GM03348 (cell line): ENCODE data around the gene PPP1R14B.
A peak's percentile ranks its signal among the peaks of the same experiment; 100 is the strongest.

Source experiments
- DNase-seq: peaks from one replicate; pipeline ENCODE4 v3.0.0; 2012; ENCODE audit warnings: low spot score

Gene PPP1R14B, protein sequence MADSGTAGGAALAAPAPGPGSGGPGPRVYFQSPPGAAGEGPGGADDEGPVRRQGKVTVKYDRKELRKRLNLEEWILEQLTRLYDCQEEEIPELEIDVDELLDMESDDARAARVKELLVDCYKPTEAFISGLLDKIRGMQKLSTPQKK

DNA sequence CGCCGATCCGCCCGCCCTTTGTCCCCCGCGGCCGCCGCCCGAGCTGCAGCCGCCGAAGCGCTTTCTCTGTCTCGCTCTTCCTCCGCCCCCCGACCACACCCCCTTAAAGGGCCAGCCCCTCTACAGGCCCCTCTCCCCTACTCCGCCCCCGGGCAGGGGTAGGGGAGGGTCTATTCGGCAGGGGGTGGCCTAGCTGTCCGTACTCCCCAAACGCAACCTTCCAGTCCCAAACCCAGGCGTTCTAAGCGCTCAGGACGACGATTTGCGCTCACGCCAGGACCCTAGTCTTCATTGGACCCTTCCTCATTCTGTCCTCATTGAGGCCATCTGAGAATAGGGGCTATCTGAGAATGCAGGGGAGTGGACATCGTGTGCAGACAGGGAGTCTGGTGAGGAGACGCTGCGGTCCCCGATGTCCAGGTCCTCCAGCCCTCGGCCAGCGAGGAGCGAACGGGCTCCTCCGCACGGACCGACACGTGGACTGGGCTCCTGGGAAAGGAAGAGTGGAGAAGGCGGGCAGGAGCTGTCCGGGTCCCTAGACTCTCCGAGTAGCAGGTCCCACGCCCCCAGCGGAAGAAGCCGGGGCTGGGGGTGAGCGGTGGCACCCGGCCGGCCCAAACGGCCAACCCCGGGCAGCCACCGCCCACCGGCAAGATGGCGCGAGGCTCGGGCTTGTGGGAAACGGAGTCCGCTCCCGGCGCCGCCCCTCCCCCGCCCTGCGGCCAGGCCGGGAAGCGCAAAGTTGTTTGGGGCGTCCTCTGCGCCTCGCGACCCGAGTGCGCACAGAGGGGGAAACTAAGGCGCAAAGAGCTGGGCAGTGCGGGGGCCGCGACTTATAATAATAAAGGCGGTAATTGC lies at the start of gene PPP1R14B:
TSS of gene PPP1R14B (minus strand) at position 73 of the 858 bp plus-strand sequence. CDS start 270 bp downstream, outside the sequence.
- peak; percentile 94 for DNase-seq

GRCh38 chr11:64296236-64296635 lies 49.5 kb upstream of the PPP1R14B start:
- no peak for DNase-seq

DNA sequence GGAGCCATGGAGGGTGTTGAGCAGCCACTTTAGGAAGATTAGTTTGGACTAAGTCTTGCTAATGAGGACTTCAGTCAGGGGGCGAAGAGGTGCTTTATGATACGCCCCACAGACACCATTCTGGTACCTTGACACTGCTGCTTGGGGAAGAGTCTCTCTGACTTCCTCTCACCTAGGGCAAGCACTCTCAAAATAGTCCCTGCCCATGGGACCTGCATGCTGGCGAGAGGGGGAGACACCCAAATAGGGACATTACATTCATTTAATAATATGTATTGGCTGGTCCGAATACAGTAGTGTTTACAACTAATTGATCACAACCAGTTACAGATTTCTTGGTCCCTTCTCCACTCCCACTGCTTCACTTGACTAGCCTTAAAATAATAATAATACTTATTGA lies 49.0 kb upstream of the PPP1R14B start:
- no peak for DNase-seq

- DNase-seq: peak; percentile 43
Measured at GRCh38 chr11:64294774-64295173, 48.0 kb upstream of the PPP1R14B start.

- DNase-seq: no peak
Measured at GRCh38 chr11:64292460-64293254, 45.9 kb upstream of the PPP1R14B start.

DNA sequence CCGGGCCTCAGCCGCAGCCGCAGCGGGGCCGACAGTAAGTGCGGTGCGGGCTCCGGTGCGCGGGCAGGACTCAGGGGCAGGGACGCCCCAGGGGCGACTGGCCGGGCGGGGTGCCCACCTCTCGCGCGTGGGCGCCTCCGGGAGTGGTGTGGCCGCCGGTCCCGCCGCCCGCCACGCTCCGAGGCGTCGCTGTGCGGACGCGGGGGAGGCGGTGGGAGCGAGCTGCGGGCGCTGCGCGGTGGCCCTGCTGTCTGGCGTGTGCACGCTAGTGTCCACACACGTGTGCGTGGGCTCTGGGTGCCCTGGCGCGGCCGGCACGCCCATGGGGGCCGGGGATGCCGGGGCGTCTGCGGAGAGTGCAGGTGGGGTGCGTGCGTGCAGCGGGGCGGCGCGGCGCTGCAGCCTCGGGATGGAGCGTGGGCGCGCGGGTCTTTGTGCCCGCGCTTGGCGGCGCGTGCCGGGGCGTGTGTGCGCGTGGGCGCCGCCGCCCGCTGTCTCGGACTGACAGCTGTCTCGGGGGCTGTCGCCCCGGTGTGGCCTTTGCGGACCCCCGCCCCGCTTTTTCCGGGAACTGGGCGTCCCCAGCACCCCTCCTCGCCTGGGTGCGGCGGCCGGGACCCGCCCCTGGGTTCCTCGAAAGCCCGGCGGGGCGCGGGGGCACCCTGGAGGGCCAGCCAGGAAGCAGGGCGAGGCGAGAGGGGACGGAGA lies 45.2 kb upstream of the PPP1R14B start:
- DNase-seq: no peak

GRCh38 chr11:64291262-64291751 lies 44.6 kb upstream of the PPP1R14B start, which contains the start of gene KCNK4:
Gene KCNK4, plus strand, starts transcription at chr11:64291302. Its CDS starts 1,717 bp downstream, at chr11:64293019.
- no peak for DNase-seq

DNA sequence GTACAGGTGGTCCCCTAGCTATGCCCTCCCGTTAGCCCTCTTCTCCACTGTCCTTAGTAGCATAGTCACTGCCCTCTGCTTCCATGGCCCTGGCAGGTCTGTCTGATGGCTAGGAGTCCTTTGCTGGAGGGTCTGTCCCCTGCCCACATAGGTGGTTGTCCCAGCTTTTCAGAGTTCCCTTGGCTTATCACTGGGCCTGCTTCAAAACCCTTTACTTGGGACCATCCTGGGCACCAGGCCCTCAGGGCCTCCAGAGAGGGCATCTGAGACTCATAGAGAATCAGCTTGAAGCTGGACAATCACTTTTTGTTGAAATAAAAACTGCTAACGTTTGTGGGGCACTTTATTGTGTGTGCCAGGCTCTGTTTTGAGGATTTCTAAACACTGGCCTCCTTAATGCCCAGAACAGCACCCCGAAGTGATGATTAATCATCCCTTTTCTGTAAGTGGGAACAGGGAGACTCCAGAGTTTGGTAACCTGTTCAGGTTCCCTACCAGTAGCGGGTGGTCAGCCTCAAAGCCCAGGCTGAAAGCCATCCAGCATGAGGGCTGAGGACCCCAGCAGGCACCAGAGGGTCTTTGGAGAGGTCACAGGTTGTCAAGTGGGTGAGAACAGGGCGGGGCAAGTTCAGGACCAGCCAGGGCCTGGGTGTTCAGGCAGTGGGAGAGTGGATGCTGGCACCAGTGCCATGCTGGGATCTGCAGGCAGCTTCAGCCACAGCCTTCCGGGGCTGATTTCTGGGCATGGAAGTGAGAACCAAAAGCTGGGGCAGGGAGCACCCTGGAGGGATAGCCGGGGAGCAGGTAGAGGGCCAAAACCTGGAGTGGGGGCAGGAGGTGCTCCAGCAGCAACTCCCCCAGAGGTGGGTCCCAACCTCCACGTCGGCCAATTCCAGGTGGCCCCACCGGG lies 43.9 kb upstream of the PPP1R14B start:
- no peak for DNase-seq

- DNase-seq: no peak
Measured at GRCh38 chr11:64289002-64289564, 42.3 kb upstream of the PPP1R14B start.

- DNase-seq: no peak
Measured at GRCh38 chr11:64288353-64288750, 41.6 kb upstream of the PPP1R14B start.

DNA sequence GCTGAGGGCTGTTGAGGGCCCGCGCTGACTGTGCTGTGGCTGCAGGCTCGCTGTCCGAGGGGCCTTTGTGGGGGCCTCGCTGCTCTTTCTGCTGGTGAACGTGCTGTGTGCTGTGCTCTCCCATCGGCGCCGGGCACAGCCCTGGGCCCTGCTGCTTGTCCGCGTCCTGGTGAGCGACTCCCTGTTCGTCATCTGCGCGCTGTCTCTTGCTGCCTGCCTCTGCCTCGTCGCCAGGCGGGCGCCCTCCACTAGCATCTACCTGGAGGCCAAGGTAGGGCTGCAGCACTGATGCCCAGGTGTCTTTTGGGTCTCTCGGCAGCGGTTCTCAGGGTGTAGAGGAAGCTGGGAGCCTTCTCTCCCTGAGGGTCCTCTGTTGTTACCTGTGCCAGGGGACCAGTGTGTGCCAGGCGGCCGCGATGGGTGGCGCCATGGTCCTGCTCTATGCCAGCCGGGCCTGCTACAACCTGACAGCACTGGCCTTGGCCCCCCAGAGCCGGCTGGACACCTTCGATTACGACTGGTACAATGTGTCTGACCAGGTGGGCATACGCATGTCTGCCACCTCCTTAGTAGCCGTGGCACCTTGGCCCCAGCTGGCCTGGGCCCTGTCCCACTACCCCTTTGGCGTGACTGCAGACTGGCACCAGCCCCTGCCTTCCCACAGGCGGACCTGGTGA lies 41.1 kb upstream of the PPP1R14B start:
- no peak for DNase-seq

DNA sequence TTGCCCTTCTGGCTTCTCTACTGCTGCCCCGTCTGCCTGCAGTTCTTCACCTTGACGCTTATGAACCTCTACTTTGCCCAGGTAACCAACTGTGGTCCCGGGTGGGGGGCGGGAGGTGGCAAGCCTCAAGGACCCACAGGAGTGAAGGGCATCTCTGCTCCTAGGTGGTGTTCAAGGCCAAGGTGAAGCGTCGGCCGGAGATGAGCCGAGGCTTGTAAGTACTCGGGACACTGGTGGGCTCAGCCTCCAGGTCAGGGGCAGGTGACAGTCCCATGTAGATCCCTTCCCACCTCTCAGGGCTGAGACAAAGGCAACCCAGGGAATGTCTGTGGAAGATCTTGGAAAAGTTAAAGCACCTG lies 40.0 kb upstream of the PPP1R14B start:
- no peak for DNase-seq

GRCh38 chr11:64285885-64286800 lies 39.4 kb upstream of the PPP1R14B start:
- DNase-seq: no peak

DNA sequence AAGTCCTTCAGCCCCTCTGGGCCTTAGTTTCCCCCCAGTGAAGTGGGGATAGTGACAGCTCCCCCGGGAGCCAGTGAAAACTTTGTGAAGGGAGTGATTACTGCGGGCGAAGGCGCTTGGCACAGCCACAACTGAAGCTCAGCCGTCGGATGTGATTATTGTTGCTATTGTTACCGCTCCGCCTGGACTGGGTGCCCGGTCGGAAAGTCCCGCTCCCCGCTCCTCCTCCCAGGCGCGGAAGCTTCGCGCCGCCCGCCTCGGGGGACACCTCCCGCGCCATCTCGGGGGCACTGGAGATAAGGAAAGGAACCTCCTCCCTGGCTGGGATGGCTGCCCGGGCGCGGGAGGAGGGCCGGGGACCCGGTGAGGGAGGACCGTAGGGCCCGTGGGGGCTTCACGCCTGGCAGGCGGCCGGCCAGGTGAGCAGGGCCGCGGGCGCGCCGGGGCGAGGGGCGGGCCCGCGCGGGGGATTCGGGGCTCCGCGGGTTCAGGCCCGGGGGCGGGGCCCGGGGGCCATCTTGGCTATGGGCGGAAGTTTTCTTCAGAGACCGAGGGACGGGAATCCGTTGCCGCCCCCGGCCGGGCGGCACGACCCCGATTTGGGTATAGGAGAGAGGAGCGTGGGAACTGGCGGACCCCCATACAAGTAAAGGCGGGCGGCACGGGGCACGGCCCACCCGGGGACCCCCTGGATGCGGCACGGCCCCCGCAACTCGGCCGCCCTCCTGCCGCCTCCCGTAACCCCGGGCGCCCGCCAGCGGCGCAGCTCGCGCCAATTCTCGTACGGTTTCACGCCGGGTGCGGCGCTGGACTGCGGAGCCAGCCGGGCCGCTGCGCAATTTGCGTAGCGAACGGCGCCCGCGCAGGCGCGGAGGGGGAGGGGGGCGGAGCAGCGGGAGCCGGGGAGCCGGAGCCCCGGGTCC lies 38.5 kb upstream of the PPP1R14B start, which contains the start of gene GPR137:
TSS of gene GPR137 (plus strand) at position 887 of the 923 bp plus-strand sequence. CDS start 677 bp downstream, outside the sequence.
- peak; percentile 95 for DNase-seq

DNA sequence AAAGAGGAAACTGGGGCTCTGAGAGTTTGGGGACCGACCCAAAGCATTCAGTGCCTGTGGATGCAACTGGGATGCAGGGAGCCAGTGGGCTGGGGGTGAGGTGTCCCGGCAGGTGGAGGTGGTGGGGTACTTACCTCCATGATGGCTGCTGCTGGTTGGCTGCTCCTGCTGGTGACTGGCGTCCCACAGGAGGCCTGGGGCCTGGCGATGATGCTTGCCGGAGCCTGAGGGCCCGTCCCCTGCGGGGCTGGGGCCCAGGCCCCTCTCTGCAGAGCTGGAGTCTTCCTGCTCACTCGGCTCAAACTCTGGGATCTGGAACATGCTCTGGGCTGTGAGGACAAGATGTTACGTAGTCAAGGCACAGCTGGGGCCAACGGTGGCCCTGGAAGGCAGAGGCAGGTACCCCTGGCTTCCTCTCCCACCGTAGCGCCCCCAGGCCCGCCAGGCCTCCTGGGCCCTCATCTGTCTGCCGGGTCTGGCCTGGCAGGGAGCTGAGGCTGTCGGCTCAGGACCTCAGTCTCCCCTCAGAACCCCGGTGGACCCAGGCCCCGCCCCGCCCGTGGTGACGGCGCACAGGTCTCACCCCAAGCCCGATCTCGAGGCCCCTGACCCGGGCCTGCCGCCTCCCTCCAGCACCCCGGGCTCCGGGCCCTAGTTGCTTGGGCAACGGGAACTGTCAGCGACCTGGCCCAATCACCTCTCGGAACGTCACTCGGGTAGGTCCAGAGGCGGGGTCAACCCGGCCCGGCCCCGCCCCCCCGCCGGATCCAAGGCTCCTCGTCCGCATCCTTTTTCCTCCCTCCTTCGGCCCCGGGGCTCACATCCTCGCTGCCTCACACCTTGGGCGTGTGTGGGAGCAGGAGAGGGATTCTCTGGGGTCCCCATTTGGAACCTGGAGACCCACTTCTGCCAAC lies 37.6 kb upstream of the PPP1R14B start, which contains the start of gene BAD:
TSS of gene BAD (minus strand) at position 618 of the 914 bp plus-strand sequence. CDS start at position 321, 297 bp downstream.
- peak; percentile 99 for DNase-seq

GRCh38 chr11:64283092-64283491 lies 36.3 kb upstream of the PPP1R14B start:
- DNase-seq: no peak
